ENCODE data around the gene MESP1. TPM values are rescaled to one million over a fixed set of nuclear protein-coding genes. Genes with fewer than 3 reads are reported as not detected.

The MESP1 gene
- total RNA-seq, 1 donor from 2014 or later: 1.1 TPM

GRCh38 chr15:89787944-89788343 lies 36.9 kb upstream of the MESP1 start:
- no peak for TF ChIP-seq CTCF (IDR thresholded peaks at IDR 0.05; ENCODE audit: partially characterized antibody, unreplicated experiment)
- Mint-ChIP-seq H3K36me3 (ENCODE audit: unreplicated experiment) (peaks cover 10% of the 10 kb centered on the region), H3K27ac (ENCODE audit: unreplicated experiment) (no peak overlapping the region), H3K4me3 (ENCODE audit: unreplicated experiment) (no peak overlapping the region), H3K4me1 (ENCODE audit: low read depth, unreplicated experiment) (no peaks in the 10 kb centered on the region), H3K9me3 (ENCODE audit: unreplicated experiment) (peaks cover 3% of the 10 kb centered on the region), H3K27me3 (ENCODE audit: unreplicated experiment) (peaks cover 2% of the 10 kb centered on the region)
- DNase-seq: no peak

- no peak for TF ChIP-seq CTCF (IDR thresholded peaks at IDR 0.05; ENCODE audit: partially characterized antibody, unreplicated experiment)
- H3K9me3 Mint-ChIP-seq (ENCODE audit: unreplicated experiment): peaks cover 5% of the 10 kb centered on the region
- H3K27ac Mint-ChIP-seq (ENCODE audit: unreplicated experiment): no peak overlapping the region
- H3K27me3 Mint-ChIP-seq (ENCODE audit: unreplicated experiment): peaks cover 6% of the 10 kb centered on the region
- peaks cover 10% of the 10 kb centered on the region for H3K36me3 Mint-ChIP-seq (ENCODE audit: unreplicated experiment)
- no peak for DNase-seq
- no peak overlapping the region for H3K4me3 Mint-ChIP-seq (ENCODE audit: unreplicated experiment)
- no peaks in the 10 kb centered on the region for H3K4me1 Mint-ChIP-seq (ENCODE audit: low read depth, unreplicated experiment)
Measured at GRCh38 chr15:89785774-89786140, 34.7 kb upstream of the MESP1 start.

GRCh38 chr15:89785064-89785773 lies 34.2 kb upstream of the MESP1 start:
- TF ChIP-seq CTCF (IDR thresholded peaks at IDR 0.05; ENCODE audit: partially characterized antibody, unreplicated experiment): no peak
- no peak overlapping the region for H3K4me3 Mint-ChIP-seq (ENCODE audit: unreplicated experiment)
- H3K9me3 Mint-ChIP-seq (ENCODE audit: unreplicated experiment): peaks cover 7% of the 10 kb centered on the region
- peaks cover 6% of the 10 kb centered on the region for H3K27me3 Mint-ChIP-seq (ENCODE audit: unreplicated experiment)
- DNase-seq: no peak
- H3K4me1 Mint-ChIP-seq (ENCODE audit: low read depth, unreplicated experiment): no peaks in the 10 kb centered on the region
- H3K36me3 Mint-ChIP-seq (ENCODE audit: unreplicated experiment): peaks cover 10% of the 10 kb centered on the region
- H3K27ac Mint-ChIP-seq (ENCODE audit: unreplicated experiment): no peak overlapping the region

GRCh38 chr15:89784686-89784960 lies 33.6 kb upstream of the MESP1 start:
- peaks cover 7% of the 10 kb centered on the region for H3K9me3 Mint-ChIP-seq (ENCODE audit: unreplicated experiment)
- H3K27ac Mint-ChIP-seq (ENCODE audit: unreplicated experiment): no peak overlapping the region
- no peak for DNase-seq
- H3K36me3 Mint-ChIP-seq (ENCODE audit: unreplicated experiment): peaks cover 10% of the 10 kb centered on the region
- no peaks in the 10 kb centered on the region for H3K4me1 Mint-ChIP-seq (ENCODE audit: low read depth, unreplicated experiment)
- H3K27me3 Mint-ChIP-seq (ENCODE audit: unreplicated experiment): peaks cover 6% of the 10 kb centered on the region
- H3K4me3 Mint-ChIP-seq (ENCODE audit: unreplicated experiment): no peak overlapping the region
- no peak for TF ChIP-seq CTCF (IDR thresholded peaks at IDR 0.05; ENCODE audit: partially characterized antibody, unreplicated experiment)

- no peak overlapping the region for H3K4me3 Mint-ChIP-seq (ENCODE audit: unreplicated experiment)
Measured at GRCh38 chr15:89783861-89784685, 33.0 kb upstream of the MESP1 start.

More at GRCh38 chr15:89783861-89784685, 33.0 kb upstream of the MESP1 start:
- H3K4me1 Mint-ChIP-seq (ENCODE audit: low read depth, unreplicated experiment): no peaks in the 10 kb centered on the region
- H3K27ac Mint-ChIP-seq (ENCODE audit: unreplicated experiment): no peak overlapping the region
- no peak for TF ChIP-seq CTCF (IDR thresholded peaks at IDR 0.05; ENCODE audit: partially characterized antibody, unreplicated experiment)
- peaks cover 5% of the 10 kb centered on the region for H3K9me3 Mint-ChIP-seq (ENCODE audit: unreplicated experiment)
- peaks cover 6% of the 10 kb centered on the region for H3K27me3 Mint-ChIP-seq (ENCODE audit: unreplicated experiment)
- peaks cover 10% of the 10 kb centered on the region for H3K36me3 Mint-ChIP-seq (ENCODE audit: unreplicated experiment)
- DNase-seq: no peak
